Mammary epithelial cell (primary cell): ENCODE results near the gene HIP1.
"Not testable (repeated sequence)": the region's sequence is repeated elsewhere in the genome, so short reads cannot be mapped to it uniquely, and the experiment has no call there.

Experiments used
- EZH2 ChIP-seq: IDR thresholded peaks from 2 replicates; pipeline ENCODE4 v1.6.1; 2012; ENCODE audit warnings: low read length, inconsistent platforms, borderline replicate concordance
- TF ChIP-seq, protein P1 (sequence below), 2 donors: IDR thresholded peaks in 1 of 2; conservative IDR thresholded peaks in 1 of 2; 2 replicates each; pipeline ENCODE4 v1.5.1; 2011 to 2012; ENCODE audit warnings: inconsistent platforms in 2 of 2, low read length in 2 of 2, mild to moderate bottlenecking in 2 of 2, control low read depth in 1 of 2, low read depth in 1 of 2; ENCODE audit not compliant: insufficient read depth in 1 of 2; ENCODE audit errors: extremely low read depth in 1 of 2

GRCh38 chr7:75609416-75609815 lies 129.3 kb downstream of the HIP1 start:
- TF ChIP-seq, protein P1, sequence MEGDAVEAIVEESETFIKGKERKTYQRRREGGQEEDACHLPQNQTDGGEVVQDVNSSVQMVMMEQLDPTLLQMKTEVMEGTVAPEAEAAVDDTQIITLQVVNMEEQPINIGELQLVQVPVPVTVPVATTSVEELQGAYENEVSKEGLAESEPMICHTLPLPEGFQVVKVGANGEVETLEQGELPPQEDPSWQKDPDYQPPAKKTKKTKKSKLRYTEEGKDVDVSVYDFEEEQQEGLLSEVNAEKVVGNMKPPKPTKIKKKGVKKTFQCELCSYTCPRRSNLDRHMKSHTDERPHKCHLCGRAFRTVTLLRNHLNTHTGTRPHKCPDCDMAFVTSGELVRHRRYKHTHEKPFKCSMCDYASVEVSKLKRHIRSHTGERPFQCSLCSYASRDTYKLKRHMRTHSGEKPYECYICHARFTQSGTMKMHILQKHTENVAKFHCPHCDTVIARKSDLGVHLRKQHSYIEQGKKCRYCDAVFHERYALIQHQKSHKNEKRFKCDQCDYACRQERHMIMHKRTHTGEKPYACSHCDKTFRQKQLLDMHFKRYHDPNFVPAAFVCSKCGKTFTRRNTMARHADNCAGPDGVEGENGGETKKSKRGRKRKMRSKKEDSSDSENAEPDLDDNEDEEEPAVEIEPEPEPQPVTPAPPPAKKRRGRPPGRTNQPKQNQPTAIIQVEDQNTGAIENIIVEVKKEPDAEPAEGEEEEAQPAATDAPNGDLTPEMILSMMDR (conservative IDR thresholded peaks at IDR 0.05 in 1 of 2, IDR thresholded peaks at IDR 0.05 in 1 of 2; ENCODE audit: extremely low read depth in 1 of 2, insufficient read depth in 1 of 2, low read depth in 1 of 2, low read length in 2 of 2): not testable (repeated sequence)
- TF ChIP-seq EZH2: not testable (repeated sequence)
